Caki2 (cell line): ENCODE data around the gene DLG1. TPM values are rescaled to one million over a fixed set of nuclear protein-coding genes. Genes with fewer than 3 reads are reported as not detected.
"Not testable (repeated sequence)": the region's sequence is repeated elsewhere in the genome, so short reads cannot be mapped to it uniquely, and the experiment has no call there.

ENCODE experiments used
- DNase-seq: peaks from one replicate; pipeline ENCODE4 v3.0.0-alpha.2; 2015; ENCODE audit warnings: low read depth
- in situ Hi-C: cut with HindIII; loops from 2 replicates; pipeline ENCODE4 v1.10.0; 2016; ENCODE audit warnings: low sequenced_read_pairs, low pct_unique_long_range_greater_than_20kb, mixed read lengths
- total RNA-seq: library from RNA; depleted of rRNA; stranded (reverse); fragments of >200 nt; shearing (Covaris generic); gene quantifications from 2 replicates; pipeline ENCODE4 v1.2.3, GENCODE V29; 2014; ENCODE audit warnings: low replicate concordance

DLG1 gene
- total RNA-seq, 1 experiment from 2014 or later = 17.4 TPM

DNA sequence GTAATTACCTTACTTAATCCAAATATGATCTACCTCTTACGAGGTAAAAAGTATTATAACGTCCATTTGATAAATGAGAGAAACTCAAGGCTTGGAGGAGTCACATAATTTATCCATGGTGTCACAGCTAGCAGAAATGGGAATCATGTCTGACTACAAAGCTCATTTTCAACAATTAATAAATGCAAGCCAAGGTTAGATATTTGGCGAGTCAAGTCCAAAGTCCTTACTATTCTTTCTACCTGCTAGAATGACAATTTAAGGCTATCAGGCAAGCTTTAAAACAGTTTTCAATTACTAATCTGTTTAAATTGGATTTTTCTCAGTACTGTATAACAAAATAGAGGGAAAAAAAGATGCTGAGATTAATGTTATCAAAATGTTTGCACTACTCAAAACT lies 68.6 kb downstream of the DLG1 start:
- in situ Hi-C loops = no loop called here
- DNase-seq = no peak

DNA sequence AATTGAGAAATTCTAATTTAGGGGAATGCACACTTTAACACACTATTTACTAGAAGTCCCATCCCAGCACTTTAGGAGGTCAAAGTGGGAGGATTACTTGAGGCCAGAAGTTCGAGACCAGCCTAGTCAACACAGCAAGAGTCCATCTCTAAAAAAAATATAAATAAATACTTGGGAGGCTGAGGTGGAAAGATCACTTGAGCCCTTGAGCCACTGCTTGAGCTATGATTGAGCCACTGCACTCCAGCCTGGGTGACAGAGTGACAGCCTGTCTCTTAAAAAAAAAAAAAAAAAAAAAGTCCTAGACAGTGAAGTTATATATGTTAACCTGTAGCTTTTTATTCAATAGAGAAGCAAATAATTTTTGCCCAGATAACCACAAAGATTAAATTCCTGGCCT lies 69.2 kb downstream of the DLG1 start:
- DNase-seq = no peak
- in situ Hi-C loops = no loop called here

DNA sequence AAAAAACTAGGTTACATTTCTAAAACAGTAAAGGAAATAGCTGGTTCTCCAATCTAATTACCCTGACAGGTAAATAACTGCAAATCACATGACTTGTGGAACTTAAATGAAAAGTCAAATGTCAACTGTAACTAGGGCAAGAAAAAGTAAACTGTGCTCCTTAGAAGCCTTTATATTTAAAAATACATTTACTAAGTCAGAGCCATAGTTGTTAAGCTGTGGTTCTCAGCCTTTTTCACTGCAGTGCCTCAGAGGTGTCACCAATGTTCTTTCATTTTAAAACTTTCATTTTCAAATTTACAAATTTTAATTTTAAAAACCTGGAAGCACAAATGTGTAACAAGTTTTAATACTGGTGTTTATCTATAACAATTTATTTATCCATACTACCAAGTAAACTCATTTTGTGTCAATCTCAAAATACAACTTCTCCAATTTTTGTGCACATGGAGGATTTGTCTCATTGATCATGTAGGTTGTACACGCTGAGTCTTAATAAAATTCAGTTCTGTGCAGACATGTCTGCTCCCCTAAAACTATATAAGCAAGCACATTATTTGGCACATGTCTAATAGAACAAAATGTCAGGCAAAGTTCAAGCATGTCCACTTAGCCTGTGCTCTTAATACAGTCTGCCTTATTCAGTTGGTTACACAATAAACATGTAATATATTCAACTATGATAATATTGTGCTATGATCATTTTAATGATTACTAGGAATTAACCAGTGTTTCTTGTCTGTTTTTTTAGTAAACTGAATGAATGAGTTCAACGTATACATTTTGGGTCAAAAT lies 70.4 kb downstream of the DLG1 start:
- in situ Hi-C loops = no loop called here

DNA sequence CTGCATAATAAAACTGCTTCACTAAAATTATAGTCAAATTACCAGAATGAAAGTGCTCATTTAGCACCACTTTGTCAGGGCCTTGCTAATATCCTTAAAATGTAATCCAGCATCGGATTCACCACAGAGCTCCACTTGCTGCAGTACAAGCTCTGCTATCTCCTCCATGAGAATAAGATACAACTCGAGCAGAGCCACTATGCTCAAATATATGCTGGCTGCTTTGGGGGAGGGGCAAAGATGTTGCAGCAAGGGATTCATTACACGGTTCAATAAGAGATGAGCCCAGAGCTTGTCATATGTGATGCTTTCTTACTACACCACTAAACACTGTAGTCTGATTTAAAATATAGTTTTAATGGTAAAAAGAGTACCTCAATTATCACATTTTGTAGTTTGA lies 72.2 kb downstream of the DLG1 start:
- in situ Hi-C loops = no loop called here
- no peak for DNase-seq

More for the DNA sequence above, 70.4 kb downstream of the DLG1 start:
- no peak for DNase-seq

DNA sequence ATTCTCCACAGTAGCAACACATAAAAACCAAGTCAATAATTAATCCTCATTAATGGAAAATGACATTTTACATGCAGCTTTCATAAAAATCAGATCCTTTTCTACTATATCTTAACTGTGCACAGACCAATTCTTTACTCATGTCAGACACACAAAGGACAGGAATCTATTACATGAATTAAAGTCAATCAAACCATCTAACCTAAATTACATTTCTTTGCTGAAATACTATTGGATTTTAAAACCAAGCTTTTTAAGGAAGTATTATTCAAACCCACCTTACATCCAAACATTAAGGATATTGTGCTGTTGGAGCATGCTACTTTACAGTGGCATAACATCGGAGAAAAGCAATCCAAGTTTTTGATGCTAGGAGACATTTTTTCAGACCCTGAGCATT lies 72.8 kb downstream of the DLG1 start:
- in situ Hi-C loops = no loop called here
- DNase-seq = no peak

DNA sequence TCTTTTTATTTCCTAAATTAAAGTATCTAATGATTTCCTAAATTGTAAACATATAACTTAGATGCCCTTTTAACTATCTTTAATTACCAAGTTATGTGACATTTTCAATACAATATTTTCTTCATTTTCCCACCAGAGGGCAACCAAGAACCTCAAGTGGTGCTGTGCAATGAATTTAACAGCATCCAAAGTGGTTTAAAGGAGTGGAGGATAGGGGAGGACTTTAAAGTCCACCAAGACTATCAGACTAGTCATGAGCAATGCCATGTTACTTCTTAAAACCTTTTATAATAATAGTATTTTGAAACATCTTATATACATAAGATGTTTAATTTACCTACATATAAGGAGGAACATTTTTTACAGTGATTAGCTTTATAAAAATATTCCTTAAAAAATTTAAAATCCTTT lies 74.4 kb downstream of the DLG1 start:
- in situ Hi-C loops = no loop called here
- DNase-seq = peak; percentile 22

DNA sequence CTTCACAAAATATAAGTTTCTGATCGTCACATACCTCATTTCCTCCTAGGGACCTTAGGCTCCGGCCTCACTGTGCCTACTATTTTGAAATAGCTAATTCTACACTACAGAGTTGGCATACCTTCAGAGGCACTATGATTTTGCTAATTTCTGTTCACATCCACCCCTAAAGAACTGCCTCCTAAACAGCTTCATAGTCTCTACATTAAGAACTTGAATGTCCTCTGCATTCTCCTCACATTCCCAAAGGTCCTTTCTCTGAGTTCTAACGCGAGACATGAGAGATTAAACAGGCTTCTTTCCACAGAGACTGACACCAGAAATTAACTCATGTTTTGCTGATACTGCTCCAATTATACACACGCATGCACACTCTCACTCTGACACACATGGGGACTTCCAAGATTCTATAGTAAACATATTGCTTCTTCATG lies 75.5 kb downstream of the DLG1 start:
- no peak for DNase-seq
- in situ Hi-C loops = no loop called here

DNA sequence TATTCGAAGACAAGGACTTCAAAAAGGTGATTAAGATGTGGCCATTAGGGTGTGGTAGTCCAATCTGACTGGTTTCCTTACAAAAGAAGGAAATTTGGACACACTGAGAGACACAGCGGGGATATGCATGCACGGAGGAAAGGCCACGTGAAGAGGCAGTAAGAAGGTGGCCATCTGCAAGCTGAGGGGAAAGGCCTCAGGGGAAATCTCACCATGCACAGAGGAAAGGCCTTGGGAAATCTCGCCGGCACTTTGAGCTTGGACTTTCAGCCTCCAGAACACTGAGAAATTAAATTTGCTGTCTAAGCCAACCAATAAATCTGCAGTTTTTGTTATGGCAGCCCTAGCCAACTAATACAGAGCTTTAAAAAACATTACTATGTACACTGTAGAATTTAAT lies 78.8 kb downstream of the DLG1 start:
- in situ Hi-C loops = no loop called here
- no peak for DNase-seq

DNA sequence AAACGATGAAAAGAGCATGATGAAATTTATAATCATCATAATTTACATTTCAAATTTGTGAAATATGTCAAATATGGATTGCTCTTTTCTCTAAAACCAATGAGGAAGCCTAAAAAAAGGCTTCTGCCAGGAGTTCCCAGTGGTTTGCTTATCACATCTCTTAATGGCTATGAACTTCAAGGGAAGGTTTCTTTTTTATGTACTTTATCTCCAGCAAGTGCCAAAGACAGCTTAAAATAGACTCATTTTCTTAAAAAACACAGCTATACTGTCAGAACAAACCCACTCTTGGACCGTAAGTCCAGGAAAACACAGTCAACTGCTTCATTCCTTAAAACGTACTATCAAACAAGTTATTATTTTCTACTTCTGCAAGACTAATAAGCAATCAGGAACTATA lies 80.2 kb downstream of the DLG1 start:
- in situ Hi-C loops = no loop called here

DNA sequence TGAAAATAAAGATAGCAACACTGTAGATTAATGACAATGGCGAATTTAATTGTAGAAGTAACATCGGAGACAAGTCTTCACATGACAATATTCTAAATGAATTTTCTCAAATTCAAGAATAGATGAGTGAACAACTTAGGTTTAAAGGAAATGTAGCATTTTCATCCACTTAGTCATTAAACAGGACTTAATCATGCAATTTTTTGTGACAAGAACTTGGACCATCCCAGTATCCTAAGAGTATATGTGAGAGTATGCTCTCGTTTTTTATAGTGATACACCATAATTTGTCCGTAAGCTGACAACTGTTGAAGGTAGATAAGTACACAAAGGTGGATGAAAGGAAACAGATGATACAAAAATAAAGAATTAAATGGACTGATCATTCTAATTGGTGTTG lies 81.5 kb downstream of the DLG1 start:
- in situ Hi-C loops = no loop called here
- DNase-seq = no peak

More for the DNA sequence above, 80.2 kb downstream of the DLG1 start:
- no peak for DNase-seq

DNA sequence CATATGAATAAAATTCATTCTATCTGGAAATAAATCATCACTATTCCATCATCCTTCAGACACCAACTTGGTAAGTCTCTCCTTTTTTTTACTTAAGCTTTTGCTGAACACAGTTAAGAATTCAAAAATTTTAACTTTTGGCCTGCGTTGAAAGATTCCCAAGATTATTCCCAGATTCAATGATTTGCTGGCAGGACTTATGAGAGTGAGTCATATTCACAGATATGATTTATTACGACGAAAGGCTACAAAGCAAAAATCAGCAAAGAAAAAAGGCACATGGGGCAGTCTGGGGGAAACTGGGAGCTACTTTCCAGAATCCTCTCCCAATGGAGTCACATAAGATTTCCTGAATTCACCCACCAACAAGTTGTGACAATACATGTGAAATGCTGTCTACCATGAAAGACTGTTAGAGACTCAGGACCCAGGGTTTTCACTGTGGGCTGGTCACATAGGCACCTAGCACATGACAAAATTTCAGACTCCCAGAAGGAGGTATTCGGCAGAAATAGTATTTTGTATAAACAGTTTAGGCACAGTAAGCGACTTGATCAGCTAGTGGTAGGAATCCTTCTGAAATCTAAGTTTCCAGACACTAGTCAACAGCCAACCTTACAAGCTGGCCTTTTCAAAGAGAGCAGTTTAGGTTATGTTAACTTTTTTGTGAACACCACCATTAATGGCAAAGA lies 82.1 kb downstream of the DLG1 start:
- no peak for DNase-seq
- in situ Hi-C loops = no loop called here

DNA sequence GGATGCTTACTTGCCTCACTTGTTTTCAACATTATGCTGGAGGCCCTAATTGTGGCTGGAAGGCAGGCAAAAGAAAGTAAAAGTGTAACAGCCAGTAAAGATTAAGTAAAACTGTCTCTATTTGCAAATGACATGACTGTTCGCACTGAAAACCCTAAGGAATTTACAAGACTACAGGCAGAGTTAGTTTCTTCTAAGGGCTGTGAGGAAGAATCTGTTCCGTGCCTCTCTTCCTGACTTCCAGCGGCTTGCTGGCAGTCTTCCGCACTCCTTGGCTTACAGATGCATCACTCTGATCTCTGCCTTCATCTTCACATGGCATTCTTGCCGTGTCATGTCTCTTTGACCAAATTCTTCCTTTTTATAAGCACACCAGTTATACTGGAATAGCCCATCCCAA lies 86.1 kb downstream of the DLG1 start:
- DNase-seq = no peak
- in situ Hi-C loops = no loop called here

DNA sequence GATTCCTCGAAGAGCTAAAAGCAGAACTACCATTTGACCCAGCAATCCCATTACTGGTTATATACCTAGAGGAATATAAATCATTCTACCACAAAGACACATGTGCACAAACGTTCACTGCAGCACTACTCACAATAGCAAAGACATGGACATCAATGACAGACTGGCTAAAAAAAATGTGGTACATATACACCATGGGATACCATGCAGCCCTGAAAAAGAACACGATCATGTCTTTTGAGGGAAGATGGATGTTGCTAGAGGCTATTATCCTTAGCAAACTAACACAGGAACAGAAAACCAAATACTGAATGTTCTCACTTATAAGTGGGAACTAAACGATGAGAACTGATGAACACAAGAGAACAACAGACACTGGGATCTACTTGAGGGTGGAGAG lies 86.7 kb downstream of the DLG1 start:
- DNase-seq, in situ Hi-C loops: not testable (repeated sequence)

DNA sequence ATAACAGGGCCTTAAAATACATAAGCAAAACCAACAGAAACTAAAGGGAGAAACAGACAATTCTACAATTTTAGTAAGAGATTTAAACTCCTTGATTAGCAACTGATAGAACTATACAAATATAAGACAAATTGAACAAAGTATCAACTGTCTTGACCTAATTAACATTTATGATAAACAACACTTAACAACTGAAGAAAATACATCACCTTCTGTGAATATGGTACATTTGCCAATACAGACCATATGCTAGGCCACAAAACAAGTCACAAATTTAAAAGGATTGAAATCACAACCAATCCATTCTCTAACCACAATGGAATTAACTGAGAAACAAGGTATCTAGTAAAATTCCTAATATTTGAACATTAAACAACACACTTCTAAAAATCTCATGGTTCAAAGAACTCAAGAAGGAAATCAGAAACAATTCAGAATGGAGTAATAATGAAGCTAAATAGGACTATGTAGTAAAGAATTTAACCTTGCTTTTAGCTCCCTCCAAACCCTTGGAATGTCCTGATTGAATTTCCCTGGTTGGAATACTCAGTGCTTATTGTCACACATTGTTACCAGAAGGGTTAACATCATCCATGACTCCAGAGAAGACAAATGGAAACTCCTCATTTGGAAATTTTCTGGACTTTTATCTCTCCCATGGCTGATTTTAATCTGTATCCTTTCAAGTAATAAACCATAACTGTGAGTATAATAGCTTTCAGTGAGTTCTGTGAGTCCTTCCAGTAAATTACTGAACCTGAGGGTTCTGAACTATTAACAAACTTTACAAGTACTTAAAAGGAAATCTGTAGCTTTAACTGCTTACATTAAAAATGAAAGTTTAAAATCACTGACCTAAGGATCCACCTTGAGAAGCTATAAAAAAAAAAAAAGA lies 88.8 kb downstream of the DLG1 start:
- DNase-seq = no peak
- in situ Hi-C loops = no loop called here

DNA sequence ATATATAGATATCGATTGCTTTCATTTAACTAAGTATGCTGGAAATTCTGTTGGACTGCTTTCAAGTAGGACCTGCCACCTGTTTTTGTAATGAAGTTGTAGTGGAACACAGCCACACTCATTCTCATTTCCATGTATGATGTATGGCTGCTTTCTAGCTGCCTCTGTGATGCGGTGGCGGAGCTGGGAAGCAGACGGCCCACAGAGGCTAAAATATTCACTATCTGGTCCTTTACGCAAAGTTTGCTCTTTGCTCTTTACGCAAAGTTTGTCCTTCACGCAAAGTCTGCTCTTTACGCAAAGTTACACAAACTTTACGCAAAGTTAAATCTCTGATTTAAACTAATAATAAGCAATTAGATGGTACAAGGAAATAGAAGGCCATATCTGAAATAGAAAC lies 91.5 kb downstream of the DLG1 start:
- in situ Hi-C loops = no loop called here
- DNase-seq = no peak

DNA sequence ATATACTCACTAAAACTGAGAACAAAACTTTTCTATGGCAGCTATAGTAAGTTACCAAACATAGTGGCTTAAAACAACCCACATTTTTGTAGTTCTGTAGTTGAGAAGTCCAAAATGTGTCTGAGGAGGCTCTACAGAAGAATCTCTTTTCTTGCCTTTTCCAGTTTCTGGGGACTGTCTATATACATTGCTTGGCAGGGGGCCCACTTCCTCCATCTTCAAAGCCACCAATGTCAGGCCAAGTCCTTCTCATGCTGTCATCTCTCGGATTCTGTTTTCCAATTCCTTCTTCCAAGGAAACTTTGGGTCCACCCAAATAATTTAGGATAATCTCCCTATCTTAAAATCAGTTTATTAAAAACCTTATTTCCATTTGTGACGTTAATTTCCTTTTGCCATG lies 92.7 kb downstream of the DLG1 start:
- no peak for DNase-seq
- in situ Hi-C loops = no loop called here

DNA sequence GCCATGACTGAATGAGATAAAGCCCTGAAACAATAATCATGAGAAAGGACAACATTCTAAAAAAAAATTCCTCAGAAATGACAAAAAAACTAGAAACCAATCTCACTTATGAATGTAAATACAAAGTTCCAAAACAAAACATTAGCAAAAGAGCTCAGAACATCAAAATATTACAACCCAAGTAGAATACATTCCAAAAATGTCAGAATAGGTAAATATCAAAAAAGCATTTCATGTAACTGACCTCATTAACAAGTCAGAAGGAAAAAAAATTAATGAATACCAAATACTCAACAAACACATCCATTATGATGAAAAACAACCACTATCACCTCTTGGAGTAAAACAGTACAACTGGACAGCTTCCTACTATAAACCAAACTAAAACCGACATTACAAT lies 93.1 kb downstream of the DLG1 start:
- in situ Hi-C loops = no loop called here
- DNase-seq = no peak

DNA sequence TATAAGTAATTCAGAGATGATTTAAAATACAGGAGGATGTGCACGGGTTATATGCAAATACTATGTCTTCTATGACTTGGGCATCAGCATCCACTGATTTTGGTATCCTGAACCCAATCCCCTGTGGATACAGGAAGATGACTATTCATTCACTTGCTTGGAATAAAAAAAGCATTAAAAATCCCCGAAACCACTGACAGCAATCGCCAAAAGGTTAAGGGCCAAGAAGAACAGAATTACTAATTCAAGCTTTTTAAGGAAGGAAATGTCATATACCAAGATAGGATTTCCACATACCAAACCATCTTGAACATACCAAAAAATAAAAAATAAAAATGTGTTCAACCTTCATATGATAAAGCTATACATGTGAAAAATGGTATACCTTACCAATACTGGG lies 93.7 kb downstream of the DLG1 start:
- in situ Hi-C loops = no loop called here
- DNase-seq = no peak

DNA sequence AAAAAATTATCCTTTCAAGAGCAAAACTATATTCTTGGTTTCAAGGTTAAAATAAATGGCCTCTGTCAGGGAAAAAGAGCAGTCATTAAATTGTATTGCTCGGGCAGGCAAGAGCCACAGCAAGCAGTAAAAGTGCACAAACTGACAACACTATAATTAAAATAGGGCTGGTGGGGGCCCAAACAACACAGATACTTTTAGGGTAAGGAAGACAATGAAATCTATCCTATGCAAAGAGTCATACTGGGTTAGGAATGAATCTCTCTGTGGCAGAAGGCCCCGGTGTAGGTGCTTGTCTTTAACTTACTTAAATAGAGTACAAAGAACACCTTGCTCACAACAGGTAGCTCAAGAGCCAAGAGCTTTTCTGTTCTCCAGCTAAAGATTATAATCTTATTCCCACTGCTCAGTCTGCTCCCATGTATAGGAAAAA lies 94.7 kb downstream of the DLG1 start:
- in situ Hi-C loops = no loop called here

More for the DNA sequence above, 94.7 kb downstream of the DLG1 start:
- DNase-seq = no peak
